ENCODE data around the gene COX7A2.

The COX7A2 gene

GRCh38 chr6:75217193-75217592 lies 26.4 kb downstream of the COX7A2 start:
- TF ChIP-seq CTCF (IDR thresholded peaks at IDR 0.05; ENCODE audit: borderline replicate concordance, control extremely low read depth, extremely low read depth, insufficient read depth, missing control alignments) = no peak
- DNase-seq (ENCODE audit: low spot score) = no peak
- in situ Hi-C loops (cut with MboI; ENCODE audit: low sequenced_read_pairs, unreplicated experiment) = loop anchor here (10.0 to 25.0 kb wide), 5 partner anchors 630 to 1472 kb away; no protein-coding TSS in a partner anchor

GRCh38 chr6:75215291-75215690 lies 28.3 kb downstream of the COX7A2 start:
- no peak for DNase-seq (ENCODE audit: low spot score)
- in situ Hi-C loops (cut with MboI; ENCODE audit: low sequenced_read_pairs, unreplicated experiment) = loop anchor here (10.0 to 25.0 kb wide), 5 partner anchors 628 to 1470 kb away; no protein-coding TSS in a partner anchor
- no peak for TF ChIP-seq CTCF (IDR thresholded peaks at IDR 0.05; ENCODE audit: borderline replicate concordance, control extremely low read depth, extremely low read depth, insufficient read depth, missing control alignments)

- TF ChIP-seq CTCF (IDR thresholded peaks at IDR 0.05; ENCODE audit: borderline replicate concordance, control extremely low read depth, extremely low read depth, insufficient read depth, missing control alignments) = no peak
- in situ Hi-C loops (cut with MboI; ENCODE audit: low sequenced_read_pairs, unreplicated experiment) = loop anchor here (10.0 to 25.0 kb wide), 5 partner anchors 626 to 1469 kb away; no protein-coding TSS in a partner anchor
- peak; percentile 11 for DNase-seq (ENCODE audit: low spot score)
Measured at GRCh38 chr6:75213732-75214131, 29.9 kb downstream of the COX7A2 start.

GRCh38 chr6:75213112-75213511 lies 30.5 kb downstream of the COX7A2 start:
- in situ Hi-C loops (cut with MboI; ENCODE audit: low sequenced_read_pairs, unreplicated experiment) = loop anchor here (10.0 to 25.0 kb wide), 5 partner anchors 626 to 1468 kb away; no protein-coding TSS in a partner anchor
- TF ChIP-seq CTCF (IDR thresholded peaks at IDR 0.05; ENCODE audit: borderline replicate concordance, control extremely low read depth, extremely low read depth, insufficient read depth, missing control alignments) = no peak
- no peak for DNase-seq (ENCODE audit: low spot score)

- TF ChIP-seq CTCF (IDR thresholded peaks at IDR 0.05; ENCODE audit: borderline replicate concordance, control extremely low read depth, extremely low read depth, insufficient read depth, missing control alignments) = no peak
- in situ Hi-C loops (cut with MboI; ENCODE audit: low sequenced_read_pairs, unreplicated experiment) = loop anchor here (10.0 to 25.0 kb wide), 5 partner anchors 625 to 1467 kb away; no protein-coding TSS in a partner anchor
- DNase-seq (ENCODE audit: low spot score) = no peak
Measured at GRCh38 chr6:75211920-75212590, 31.5 kb downstream of the COX7A2 start.

- in situ Hi-C loops (cut with MboI; ENCODE audit: low sequenced_read_pairs, unreplicated experiment) = loop anchor here (10.0 to 25.0 kb wide), 5 partner anchors 624 to 1466 kb away; no protein-coding TSS in a partner anchor
- DNase-seq (ENCODE audit: low spot score) = peak; percentile 45
- peak; percentile 53 for TF ChIP-seq CTCF (IDR thresholded peaks at IDR 0.05; ENCODE audit: borderline replicate concordance, control extremely low read depth, extremely low read depth, insufficient read depth, missing control alignments)
Measured at GRCh38 chr6:75210885-75211739, 32.5 kb downstream of the COX7A2 start.
